Neural crest cell (in vitro differentiated cells): ENCODE data around the gene ABCG1. TPM values are rescaled to one million over a fixed set of nuclear protein-coding genes. Genes with fewer than 3 reads are reported as not detected.

ENCODE experiments used
- DNase-seq: peaks from one replicate; pipeline ENCODE4 v3.0.0; 2021; ENCODE audit warnings: low read depth, mixed read lengths, low spot score
- H3K27ac Mint-ChIP-seq: one replicate; pipeline ENCODE4 v1.8.0; 2021; ENCODE audit warnings: mild to moderate bottlenecking, mixed read lengths; ENCODE audit not compliant: unreplicated experiment
- H3K27me3 Mint-ChIP-seq: 2 replicates; pipeline ENCODE4 v1.8.0; 2021; ENCODE audit warnings: low read depth, mild to moderate bottlenecking, mixed read lengths
- H3K36me3 Mint-ChIP-seq: 2 replicates; pipeline ENCODE4 v1.8.0; 2021; ENCODE audit warnings: low read depth, mild to moderate bottlenecking, mixed read lengths
- H3K4me1 Mint-ChIP-seq: 2 replicates; pipeline ENCODE4 v1.8.0; 2021; ENCODE audit warnings: mixed read lengths
- H3K4me3 Mint-ChIP-seq: one replicate; pipeline ENCODE4 v1.8.0; 2021; ENCODE audit warnings: mild to moderate bottlenecking, mixed read lengths
- H3K9me3 Mint-ChIP-seq: 2 replicates; pipeline ENCODE4 v1.8.0; 2021; ENCODE audit warnings: mixed read lengths
- total RNA-seq: library from RNA; stranded (reverse); gene quantifications from 2 replicates; pipeline ENCODE4 v1.2.1, GENCODE V29; 2021
- TF ChIP-seq, protein P1 (sequence below): fragments of 200-600 bp; sonication (generic); conservative IDR thresholded peaks from 2 replicates; pipeline ENCODE4 v1.5.0; 2021; ENCODE audit warnings: antibody characterized with exemption, mild to moderate bottlenecking

The ABCG1 gene
- total RNA-seq, 1 donor from 2014 or later, result 3.3 TPM

DNA sequence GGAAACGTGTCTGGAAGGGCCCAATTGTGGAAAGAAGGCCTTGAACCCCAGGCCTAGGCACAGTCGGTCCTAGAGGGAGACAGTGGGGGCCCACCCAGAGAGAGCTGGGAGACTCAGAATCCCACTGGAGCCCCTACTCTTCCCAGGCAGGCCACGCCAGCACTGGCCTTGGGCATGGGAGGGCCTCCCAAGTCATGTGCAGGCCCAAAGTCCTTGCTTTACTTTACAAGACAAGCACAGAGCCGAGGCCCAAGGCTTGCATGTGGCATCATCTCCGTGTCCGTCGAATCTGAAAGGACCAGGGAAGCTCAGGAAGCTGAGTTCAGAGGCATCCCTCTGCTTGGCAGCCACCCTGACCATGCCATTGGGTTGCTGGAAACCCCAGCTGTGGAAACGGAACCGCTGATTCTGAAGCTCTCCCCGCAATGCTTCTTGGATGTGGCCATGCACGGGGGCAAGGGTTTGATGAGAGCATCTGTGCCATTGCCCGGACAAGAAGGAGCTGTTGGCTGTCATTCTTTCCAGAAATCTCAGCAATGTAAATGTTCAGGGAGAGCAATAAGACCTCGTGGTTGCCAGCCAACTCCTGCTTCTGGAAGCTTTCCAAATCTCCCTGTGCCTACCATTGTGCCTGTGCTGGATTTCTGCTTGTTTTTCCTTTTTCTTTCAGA lies 32.8 kb downstream of the ABCG1 start:
- H3K9me3 Mint-ChIP-seq, result no peaks in the 10 kb centered on the region
- peaks cover 5% of the 10 kb centered on the region for H3K27me3 Mint-ChIP-seq
- peaks cover 28% of the 10 kb centered on the region for H3K4me1 Mint-ChIP-seq
- TF ChIP-seq, protein P1, sequence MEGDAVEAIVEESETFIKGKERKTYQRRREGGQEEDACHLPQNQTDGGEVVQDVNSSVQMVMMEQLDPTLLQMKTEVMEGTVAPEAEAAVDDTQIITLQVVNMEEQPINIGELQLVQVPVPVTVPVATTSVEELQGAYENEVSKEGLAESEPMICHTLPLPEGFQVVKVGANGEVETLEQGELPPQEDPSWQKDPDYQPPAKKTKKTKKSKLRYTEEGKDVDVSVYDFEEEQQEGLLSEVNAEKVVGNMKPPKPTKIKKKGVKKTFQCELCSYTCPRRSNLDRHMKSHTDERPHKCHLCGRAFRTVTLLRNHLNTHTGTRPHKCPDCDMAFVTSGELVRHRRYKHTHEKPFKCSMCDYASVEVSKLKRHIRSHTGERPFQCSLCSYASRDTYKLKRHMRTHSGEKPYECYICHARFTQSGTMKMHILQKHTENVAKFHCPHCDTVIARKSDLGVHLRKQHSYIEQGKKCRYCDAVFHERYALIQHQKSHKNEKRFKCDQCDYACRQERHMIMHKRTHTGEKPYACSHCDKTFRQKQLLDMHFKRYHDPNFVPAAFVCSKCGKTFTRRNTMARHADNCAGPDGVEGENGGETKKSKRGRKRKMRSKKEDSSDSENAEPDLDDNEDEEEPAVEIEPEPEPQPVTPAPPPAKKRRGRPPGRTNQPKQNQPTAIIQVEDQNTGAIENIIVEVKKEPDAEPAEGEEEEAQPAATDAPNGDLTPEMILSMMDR, result no peak
- H3K27ac Mint-ChIP-seq, result peak overlapping the region; percentile 78
- no peak overlapping the region for H3K4me3 Mint-ChIP-seq
- no peak for DNase-seq
- H3K36me3 Mint-ChIP-seq, result no peaks in the 10 kb centered on the region

DNA sequence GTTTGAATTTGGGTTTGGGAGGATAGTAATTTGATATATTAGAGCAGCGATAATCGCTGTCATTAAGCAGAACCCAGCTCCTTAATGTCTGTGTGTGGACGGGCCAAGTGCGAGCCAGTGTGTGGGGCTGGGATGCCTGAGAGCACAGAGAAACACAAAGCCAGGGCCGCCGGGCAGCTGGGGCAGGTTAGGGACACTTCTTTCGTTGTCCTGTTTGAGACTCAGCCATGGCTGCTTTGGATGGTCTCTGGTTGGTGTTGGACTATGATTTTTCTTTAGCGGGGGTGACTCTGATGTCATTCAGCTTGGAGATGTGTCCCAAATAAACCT lies 33.4 kb downstream of the ABCG1 start:
- Mint-ChIP-seq H3K36me3 (no peaks in the 10 kb centered on the region), H3K4me1 (peaks cover 31% of the 10 kb centered on the region), H3K9me3 (no peaks in the 10 kb centered on the region), H3K4me3 (no peak overlapping the region), H3K27me3 (peaks cover 5% of the 10 kb centered on the region), H3K27ac (peak overlapping the region; percentile 78)
- no peak for DNase-seq
- TF ChIP-seq, protein P1, result no peak

DNA sequence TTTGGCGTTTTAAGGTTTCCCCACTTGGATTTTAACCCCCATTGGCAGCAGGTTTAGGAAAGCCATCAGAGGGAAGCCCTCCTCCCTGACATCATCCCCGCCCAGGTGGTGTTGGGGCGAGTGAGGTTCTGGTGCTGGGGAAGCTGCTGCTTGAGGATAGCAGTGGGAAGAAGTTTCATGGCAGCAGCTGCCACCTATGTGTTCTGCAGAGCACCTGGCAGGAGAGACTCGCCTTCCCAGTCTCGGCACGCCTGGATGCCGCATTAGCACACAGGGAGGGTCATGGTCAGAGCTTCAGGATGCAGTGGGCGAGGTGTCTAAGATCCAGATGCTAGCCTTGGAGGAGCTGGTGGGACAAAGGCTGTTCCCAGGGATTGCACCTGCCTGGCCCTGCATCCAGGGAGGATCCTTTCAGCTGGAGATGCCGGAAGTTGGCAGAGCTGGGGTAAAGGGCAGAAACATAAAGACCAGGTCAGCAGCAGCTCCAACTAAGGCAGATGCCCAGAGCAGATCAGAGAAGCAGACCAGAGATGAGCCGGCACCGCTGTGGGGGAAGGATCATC lies 33.9 kb downstream of the ABCG1 start:
- Mint-ChIP-seq H3K4me3 (no peak overlapping the region), H3K27me3 (peaks cover 2% of the 10 kb centered on the region), H3K9me3 (no peaks in the 10 kb centered on the region), H3K4me1 (peaks cover 31% of the 10 kb centered on the region), H3K36me3 (no peaks in the 10 kb centered on the region), H3K27ac (no peak overlapping the region)
- no peak for DNase-seq
- TF ChIP-seq, protein P1, result no peak

DNA sequence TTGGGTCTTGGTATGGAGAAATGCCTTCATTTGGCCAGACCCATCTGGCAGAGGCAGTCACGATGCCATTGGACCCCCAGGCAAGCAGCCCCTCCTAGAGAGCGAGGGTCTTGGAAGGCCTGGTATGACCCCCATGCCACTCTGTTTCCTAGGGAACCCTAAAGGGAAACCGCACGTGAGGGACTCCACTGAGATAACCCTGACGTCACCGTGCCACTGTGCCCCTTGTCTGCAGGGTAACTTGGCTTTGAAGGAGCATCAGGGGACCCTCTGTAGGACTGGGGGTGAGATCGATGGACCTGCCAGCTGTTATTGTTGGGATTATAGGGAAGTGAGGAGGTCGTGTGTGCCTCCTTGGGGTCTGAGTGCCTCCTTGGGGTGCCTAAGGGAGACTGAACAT lies 34.5 kb downstream of the ABCG1 start:
- Mint-ChIP-seq H3K4me3 (no peak overlapping the region), H3K36me3 (no peaks in the 10 kb centered on the region), H3K9me3 (no peaks in the 10 kb centered on the region), H3K27ac (peak overlapping the region; percentile 82), H3K4me1 (peaks cover 32% of the 10 kb centered on the region), H3K27me3 (peaks cover 2% of the 10 kb centered on the region)
- no peak for DNase-seq
- TF ChIP-seq, protein P1, result no peak

DNA sequence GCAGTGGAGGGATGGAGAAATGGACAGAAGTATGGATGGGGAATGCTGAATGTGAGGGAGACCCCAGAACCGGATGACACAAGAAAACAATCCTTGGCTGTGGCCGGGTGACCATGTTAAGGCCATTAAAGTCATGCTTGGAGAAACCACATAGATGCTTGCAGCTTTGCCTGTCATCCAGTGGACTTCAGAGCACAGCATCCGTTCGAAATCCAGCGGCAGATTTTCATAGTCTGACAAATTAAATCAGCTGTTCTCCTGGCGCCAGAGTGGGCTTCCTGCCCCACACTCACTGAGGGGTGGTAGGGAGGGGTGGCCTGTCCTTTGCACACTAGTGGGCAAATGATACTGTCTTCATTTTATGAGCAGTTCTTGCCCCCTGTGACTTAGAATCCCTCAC lies 35.1 kb downstream of the ABCG1 start:
- Mint-ChIP-seq H3K9me3 (no peaks in the 10 kb centered on the region), H3K27ac (peak overlapping the region; percentile 82), H3K4me3 (no peak overlapping the region), H3K4me1 (peaks cover 35% of the 10 kb centered on the region), H3K27me3 (peaks cover 2% of the 10 kb centered on the region), H3K36me3 (no peaks in the 10 kb centered on the region)
- TF ChIP-seq, protein P1, result no peak
- no peak for DNase-seq
